SJSA1 (cell line): ENCODE results near the gene RELA. TPM values are rescaled to one million over a fixed set of nuclear protein-coding genes. Genes with fewer than 3 reads are reported as not detected.
A peak's percentile ranks its signal among the peaks of the same experiment; 100 is the strongest.

Experiments
- DNase-seq, 2 experiments: peaks; one replicate each; pipeline ENCODE4 v3.0.0-alpha.2; 2015 to 2020; ENCODE audit warnings: low spot score in 2 of 2, low read depth in 1 of 2
- H3K27ac ChIP-seq: fragments of 250-450 bp; sonication (Bioruptor Pico); 2 replicates; pipeline ENCODE4 v1.5.1; 2020; ENCODE audit warnings: mild to moderate bottlenecking, moderate library complexity
- H3K27me3 ChIP-seq: fragments of 250-450 bp; sonication (Bioruptor Pico); replicated peaks from 2 replicates; pipeline ENCODE4 v1.5.1; 2020; ENCODE audit warnings: mild to moderate bottlenecking, moderate library complexity
- H3K36me3 ChIP-seq: fragments of 250-450 bp; sonication (Bioruptor Pico); 2 replicates; pipeline ENCODE4 v1.5.1; 2020; ENCODE audit warnings: mild to moderate bottlenecking
- H3K4me1 ChIP-seq: fragments of 250-450 bp; sonication (Bioruptor Pico); replicated peaks from 2 replicates; pipeline ENCODE4 v1.6.1; 2021; ENCODE audit warnings: mild to moderate bottlenecking
- H3K4me3 ChIP-seq: fragments of 250-450 bp; sonication (Bioruptor Pico); 2 replicates; pipeline ENCODE4 v1.5.1; 2020; ENCODE audit warnings: mild to moderate bottlenecking
- H3K9me3 ChIP-seq: fragments of 250-450 bp; sonication (Bioruptor Pico); replicated peaks from 2 replicates; pipeline ENCODE4 v1.5.1; 2020; ENCODE audit warnings: mild to moderate bottlenecking
- total RNA-seq: library from RNA; depleted of rRNA; stranded (reverse); fragments of >200 nt; shearing (Covaris generic); gene quantifications from 2 replicates; pipeline ENCODE4 v1.2.3, GENCODE V29; 2014

Gene RELA
- total RNA-seq, 1 experiment from 2014 or later = 63.3 TPM

- peaks cover 98% of the 10 kb centered on the region for H3K36me3 ChIP-seq
- H3K4me3 ChIP-seq = no peak overlapping the region
- H3K9me3 ChIP-seq = no peaks in the 10 kb centered on the region
- no peak for DNase-seq
- no peak overlapping the region for H3K27ac ChIP-seq
- H3K27me3 ChIP-seq = no peaks in the 10 kb centered on the region
- H3K4me1 ChIP-seq = no peaks in the 10 kb centered on the region
Observed at GRCh38 chr11:65623177-65623576, 39.5 kb downstream of the RELA start.

GRCh38 chr11:65622011-65622410, 40.7 kb downstream of the RELA start:
- H3K4me1 ChIP-seq = peaks cover 4% of the 10 kb centered on the region
- no peak overlapping the region for H3K4me3 ChIP-seq
- peaks cover 98% of the 10 kb centered on the region for H3K36me3 ChIP-seq
- H3K27me3 ChIP-seq = no peaks in the 10 kb centered on the region
- no peaks in the 10 kb centered on the region for H3K9me3 ChIP-seq
- no peak for DNase-seq
- H3K27ac ChIP-seq = no peak overlapping the region

GRCh38 chr11:65621460-65621859, 41.3 kb downstream of the RELA start:
- no peak overlapping the region for H3K27ac ChIP-seq
- H3K9me3 ChIP-seq = no peaks in the 10 kb centered on the region
- H3K36me3 ChIP-seq = peaks cover 98% of the 10 kb centered on the region
- DNase-seq = no peak
- peaks cover 10% of the 10 kb centered on the region for H3K4me1 ChIP-seq
- H3K4me3 ChIP-seq = no peak overlapping the region
- no peaks in the 10 kb centered on the region for H3K27me3 ChIP-seq

GRCh38 chr11:65620666-65621065, 42.0 kb downstream of the RELA start:
- Histone ChIP-seq H3K4me3 (no peak overlapping the region), H3K27ac (no peak overlapping the region), H3K9me3 (no peaks in the 10 kb centered on the region), H3K27me3 (no peaks in the 10 kb centered on the region), H3K4me1 (peaks cover 13% of the 10 kb centered on the region), H3K36me3 (peaks cover 94% of the 10 kb centered on the region)
- DNase-seq = no peak

GRCh38 chr11:65619281-65619928, 43.3 kb downstream of the RELA start:
- no peak overlapping the region for H3K4me3 ChIP-seq
- peaks cover 13% of the 10 kb centered on the region for H3K4me1 ChIP-seq
- no peak overlapping the region for H3K27ac ChIP-seq
- peaks cover 83% of the 10 kb centered on the region for H3K36me3 ChIP-seq
- no peaks in the 10 kb centered on the region for H3K27me3 ChIP-seq
- no peaks in the 10 kb centered on the region for H3K9me3 ChIP-seq
- DNase-seq = no peak

- H3K27ac ChIP-seq = no peak overlapping the region
- no peak for DNase-seq
- peaks cover 79% of the 10 kb centered on the region for H3K36me3 ChIP-seq
- no peaks in the 10 kb centered on the region for H3K27me3 ChIP-seq
- no peak overlapping the region for H3K4me3 ChIP-seq
- no peaks in the 10 kb centered on the region for H3K9me3 ChIP-seq
- H3K4me1 ChIP-seq = peaks cover 13% of the 10 kb centered on the region
Observed at GRCh38 chr11:65618763-65619162, 44.0 kb downstream of the RELA start.

GRCh38 chr11:65617990-65618751, 44.5 kb downstream of the RELA start:
- peaks cover 76% of the 10 kb centered on the region for H3K36me3 ChIP-seq
- no peak overlapping the region for H3K4me3 ChIP-seq
- H3K27ac ChIP-seq = no peak overlapping the region
- H3K4me1 ChIP-seq = peaks cover 16% of the 10 kb centered on the region
- no peak for DNase-seq
- no peaks in the 10 kb centered on the region for H3K9me3 ChIP-seq
- H3K27me3 ChIP-seq = no peaks in the 10 kb centered on the region

- DNase-seq = no peak
- Histone ChIP-seq H3K4me1 (peaks cover 25% of the 10 kb centered on the region), H3K27me3 (no peaks in the 10 kb centered on the region), H3K9me3 (no peaks in the 10 kb centered on the region), H3K4me3 (no peak overlapping the region; the same call in 1 of the 2 replicates), H3K36me3 (peaks cover 76% of the 10 kb centered on the region), H3K27ac (no peak overlapping the region)
Observed at GRCh38 chr11:65617136-65617850, 45.4 kb downstream of the RELA start.

GRCh38 chr11:65616575-65617001, 46.1 kb downstream of the RELA start:
- peak overlapping the region; percentile 71 for H3K4me3 ChIP-seq
- no peak overlapping the region for H3K27ac ChIP-seq
- no peak for DNase-seq
- peaks cover 76% of the 10 kb centered on the region for H3K36me3 ChIP-seq
- H3K9me3 ChIP-seq = no peaks in the 10 kb centered on the region
- peaks cover 32% of the 10 kb centered on the region for H3K4me1 ChIP-seq
- H3K27me3 ChIP-seq = no peaks in the 10 kb centered on the region

- peak overlapping the region; percentile 71 for H3K4me3 ChIP-seq
- no peaks in the 10 kb centered on the region for H3K27me3 ChIP-seq
- H3K4me1 ChIP-seq = peaks cover 37% of the 10 kb centered on the region
- H3K36me3 ChIP-seq = peaks cover 72% of the 10 kb centered on the region
- H3K9me3 ChIP-seq = no peaks in the 10 kb centered on the region
- DNase-seq = peak in 1 of 2 experiments; percentile 81
- H3K27ac ChIP-seq = peak overlapping the region; percentile 58
Observed at GRCh38 chr11:65615950-65616574, 46.7 kb downstream of the RELA start.

- Histone ChIP-seq H3K9me3 (no peaks in the 10 kb centered on the region), H3K27ac (peak within 1 kb of the TSS; percentile 60), H3K4me1 (peaks cover 40% of the 10 kb centered on the region), H3K27me3 (no peaks in the 10 kb centered on the region), H3K36me3 (peaks cover 72% of the 10 kb centered on the region), H3K4me3 (peak within 1 kb of the TSS; percentile 71)
- DNase-seq = peak; percentile 100
Observed at GRCh38 chr11:65615229-65615949, 47.3 kb downstream of the RELA start, which contains the start of gene PCNX3. PCNX3 (plus strand) TSS chr11:65615776; CDS start chr11:65616312, 536 bp downstream.

GRCh38 chr11:65613091-65613928, 49.4 kb downstream of the RELA start:
- Histone ChIP-seq H3K27ac (peak overlapping the region; percentile 60), H3K27me3 (no peaks in the 10 kb centered on the region), H3K4me1 (peaks cover 40% of the 10 kb centered on the region), H3K9me3 (no peaks in the 10 kb centered on the region), H3K4me3 (peak overlapping the region; percentile 71), H3K36me3 (peaks cover 72% of the 10 kb centered on the region)
- DNase-seq = no peak
